Body of pancreas (tissue), 4 donors: ENCODE measurements around the gene C1QTNF1. TPM values are rescaled to one million over a fixed set of nuclear protein-coding genes. Genes with fewer than 3 reads are reported as not detected.
A peak's percentile ranks its signal among the peaks of the same experiment; 100 is the strongest.

Experiments
- ATAC-seq: fragments of 150-250 bp; one replicate; pipeline ENCODE4 v1.9.1; 2016
- DNase-seq, 4 donors: peaks; one replicate each; pipeline ENCODE4 v3.0.0-alpha.2; 2019
- H3K27ac ChIP-seq, 4 donors: fragments of 200-600 bp; sonication (generic); 1 replicate in 3 of 4; 2 replicates in 1 of 4; pipeline versions ENCODE4 v1.5.1 to v1.6.1; 2016 to 2019; ENCODE audit warnings: mild to moderate bottlenecking in 1 of 4, mixed read lengths in 1 of 4, moderate library complexity in 1 of 4
- H3K27me3 ChIP-seq, 2 donors: fragments of 200-600 bp; sonication (generic); one replicate each; pipeline ENCODE4 v1.6.0; 2016; ENCODE audit warnings: mild to moderate bottlenecking in 1 of 2
- H3K36me3 ChIP-seq, 2 donors: fragments of 200-600 bp; sonication (generic); replicated peaks in 1 of 2; 2 replicates each; pipeline ENCODE4 v1.5.1; 2016; ENCODE audit warnings: low read depth in 2 of 2; ENCODE audit not compliant: insufficient read depth in 1 of 2
- H3K4me1 ChIP-seq: fragments of 200-600 bp; sonication (generic); one replicate; pipeline ENCODE4 v1.6.0; 2016
- H3K4me3 ChIP-seq, 2 donors: fragments of 200-600 bp; sonication (generic); 1 replicate in 1 of 2; 2 replicates in 1 of 2; pipeline ENCODE4 v1.5.1; 2016 to 2019
- H3K9me3 ChIP-seq, 3 donors: fragments of 200-600 bp; sonication (generic); 1 replicate in 2 of 3; 2 replicates in 1 of 3; pipeline ENCODE4 v1.5.1; 2016
- CTCF ChIP-seq, 7 experiments: fragments of 450-650 bp in 4 of 7; fragments of 200-600 bp in 3 of 7; sonication (generic) in 3 of 7; IDR thresholded peaks; one replicate each; pipeline ENCODE4 v1.5.1; 2016 to 2019; ENCODE audit warnings: antibody characterized with exemption in 7 of 7
- POLR2A ChIP-seq, 3 donors: fragments of 450-650 bp; IDR thresholded peaks; one replicate each; pipeline ENCODE4 v1.6.1; 2016; ENCODE audit warnings: antibody characterized with exemption in 3 of 3, mild to moderate bottlenecking in 2 of 3
- WGBS, 2 donors: methylation state at CpG; one replicate each; pipeline ENCODE4 v1.1.5; 2017; 5-methylcytosine and 5-hydroxymethylcytosine counted together
- intact Hi-C: fragments of 100-400 bp; cut with DNase I; formaldehyde crosslinking; loops from one replicate; pipeline ENCODE4 v1.15.1; 2023
- total RNA-seq, 2 donors: library from RNA; depleted of rRNA; stranded (reverse); fragments of >200 nt; gene quantifications; one replicate each; pipeline ENCODE4 v1.1.0, GENCODE V29; 2016

The C1QTNF1 gene
- total RNA-seq, 2 donors from 2014 or later = 8.3 to 50.1 TPM

DNA sequence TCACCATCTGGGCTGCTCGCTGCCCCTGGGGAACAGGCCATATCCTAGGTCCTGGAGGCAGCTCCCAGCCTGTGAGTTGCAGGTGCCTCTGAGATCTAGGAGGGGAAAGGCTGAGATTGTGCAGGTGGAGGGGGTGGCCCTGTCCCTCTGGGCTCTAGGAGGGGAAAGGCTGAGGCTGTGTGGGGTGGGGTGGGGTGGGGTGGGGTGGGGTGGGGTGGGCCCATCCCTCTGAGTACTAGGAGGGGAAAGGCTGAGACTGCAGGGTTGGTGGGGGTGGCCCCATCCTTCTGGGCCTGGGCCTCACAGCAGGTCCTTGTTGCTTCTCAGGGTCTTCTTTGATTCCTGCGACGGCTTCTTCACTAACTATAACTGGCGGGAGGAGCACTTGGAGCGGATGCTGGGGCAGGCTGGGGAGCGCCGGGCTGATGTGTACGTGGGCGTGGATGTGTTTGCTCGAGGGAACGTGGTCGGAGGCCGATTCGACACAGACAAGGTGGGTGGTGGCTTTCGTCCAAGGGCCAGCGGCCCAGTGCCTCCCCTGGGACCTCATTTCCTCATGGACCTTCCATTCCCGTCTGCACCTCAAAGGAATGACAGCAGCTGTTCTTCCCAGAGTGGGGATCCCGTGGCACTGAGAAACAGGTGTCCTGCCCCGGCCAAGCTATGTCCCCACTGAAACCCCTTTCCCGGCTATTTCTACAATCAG lies 57.8 kb downstream of the C1QTNF1 start:
- H3K9me3 ChIP-seq = no peaks in the 10 kb centered on the region
- 71 to 85% methylated on average over 14 to 20 of the region's 20 CpGs for WGBS, 2 donors
- intact Hi-C loops = no loop called here
- no peaks in the 10 kb centered on the region for H3K27me3 ChIP-seq
- TF ChIP-seq POLR2A (IDR thresholded peaks at IDR 0.05) (no peak), CTCF (IDR thresholded peaks at IDR 0.05) (no peak)
- no peaks in the 10 kb centered on the region for H3K4me1 ChIP-seq
- H3K4me3 ChIP-seq = no peak overlapping the region
- H3K36me3 ChIP-seq = peaks cover 0 to 18% of the 10 kb centered on the region in 2 donors
- DNase-seq = no peak
- ATAC-seq = no peak
- H3K27ac ChIP-seq = no peak overlapping the region

- no peaks in the 10 kb centered on the region for H3K4me1 ChIP-seq
- no peak overlapping the region for H3K4me3 ChIP-seq
- intact Hi-C loops = no loop called here
- ATAC-seq (peak; percentile 40), DNase-seq (peak; percentile 31 to 51 (median 42))
- TF ChIP-seq POLR2A (IDR thresholded peaks at IDR 0.05) (no peak), CTCF (IDR thresholded peaks at IDR 0.05) (peak; percentile 52 to 69 (median 63))
- WGBS, 2 donors = 52 to 64% methylated on average over 14 to 41 of the region's 41 CpGs
- H3K27me3 ChIP-seq = no peaks in the 10 kb centered on the region
- H3K9me3 ChIP-seq = no peaks in the 10 kb centered on the region
- H3K27ac ChIP-seq = no peak overlapping the region
- H3K36me3 ChIP-seq = peaks cover 0 to 18% of the 10 kb centered on the region in 2 donors
Observed at GRCh38 chr17:79082311-79083190, 58.6 kb downstream of the C1QTNF1 start.

DNA sequence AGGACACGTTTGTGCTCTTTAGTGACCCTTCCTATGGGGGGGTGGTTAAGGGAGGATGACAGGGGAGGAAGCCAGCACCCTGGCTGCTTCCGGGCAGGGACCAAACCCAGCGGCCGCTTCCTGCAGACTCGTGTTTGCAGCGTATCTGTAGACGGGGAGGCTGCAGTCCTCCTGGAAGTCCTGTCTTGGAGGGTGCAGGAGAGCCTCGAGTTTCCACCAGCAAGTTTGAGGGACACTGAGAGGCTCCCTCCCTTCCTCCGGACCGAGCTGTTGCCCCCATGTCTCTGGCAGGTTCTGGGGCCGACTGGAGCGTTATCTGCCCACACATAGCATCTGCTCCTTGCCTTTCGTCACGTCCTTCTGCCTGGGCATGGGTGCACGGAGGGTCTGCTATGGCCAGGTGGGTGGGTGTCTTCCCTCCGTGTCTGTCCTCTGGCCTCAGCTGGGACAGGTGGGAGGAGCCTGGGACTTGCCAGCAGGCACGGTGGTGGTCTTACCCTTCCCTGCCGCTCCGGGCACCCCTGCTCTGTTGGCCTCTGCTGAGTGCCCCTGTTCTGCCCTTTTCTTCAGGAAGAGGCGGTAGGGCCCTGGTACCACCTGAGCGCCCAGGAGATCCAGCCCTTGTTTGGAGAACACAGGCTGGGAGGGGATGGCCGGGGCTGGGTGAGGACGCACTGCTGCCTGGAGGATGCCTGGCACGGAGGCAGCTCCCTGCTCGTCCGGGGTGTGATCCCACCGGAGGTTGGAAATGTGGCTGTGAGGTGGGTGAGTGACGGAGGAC lies 59.4 kb downstream of the C1QTNF1 start:
- Histone ChIP-seq H3K27me3 (no peaks in the 10 kb centered on the region), H3K36me3 (peaks cover 0 to 18% of the 10 kb centered on the region in 2 donors), H3K27ac (no peak overlapping the region), H3K4me1 (no peaks in the 10 kb centered on the region), H3K4me3 (no peak overlapping the region), H3K9me3 (no peaks in the 10 kb centered on the region)
- intact Hi-C loops = no loop called here
- no peak for ATAC-seq
- 84 to 86% methylated on average over 14 to 26 of the region's 28 CpGs for WGBS, 2 donors
- no peak for DNase-seq
- TF ChIP-seq POLR2A (IDR thresholded peaks at IDR 0.05) (no peak), CTCF (IDR thresholded peaks at IDR 0.05) (no peak)

DNA sequence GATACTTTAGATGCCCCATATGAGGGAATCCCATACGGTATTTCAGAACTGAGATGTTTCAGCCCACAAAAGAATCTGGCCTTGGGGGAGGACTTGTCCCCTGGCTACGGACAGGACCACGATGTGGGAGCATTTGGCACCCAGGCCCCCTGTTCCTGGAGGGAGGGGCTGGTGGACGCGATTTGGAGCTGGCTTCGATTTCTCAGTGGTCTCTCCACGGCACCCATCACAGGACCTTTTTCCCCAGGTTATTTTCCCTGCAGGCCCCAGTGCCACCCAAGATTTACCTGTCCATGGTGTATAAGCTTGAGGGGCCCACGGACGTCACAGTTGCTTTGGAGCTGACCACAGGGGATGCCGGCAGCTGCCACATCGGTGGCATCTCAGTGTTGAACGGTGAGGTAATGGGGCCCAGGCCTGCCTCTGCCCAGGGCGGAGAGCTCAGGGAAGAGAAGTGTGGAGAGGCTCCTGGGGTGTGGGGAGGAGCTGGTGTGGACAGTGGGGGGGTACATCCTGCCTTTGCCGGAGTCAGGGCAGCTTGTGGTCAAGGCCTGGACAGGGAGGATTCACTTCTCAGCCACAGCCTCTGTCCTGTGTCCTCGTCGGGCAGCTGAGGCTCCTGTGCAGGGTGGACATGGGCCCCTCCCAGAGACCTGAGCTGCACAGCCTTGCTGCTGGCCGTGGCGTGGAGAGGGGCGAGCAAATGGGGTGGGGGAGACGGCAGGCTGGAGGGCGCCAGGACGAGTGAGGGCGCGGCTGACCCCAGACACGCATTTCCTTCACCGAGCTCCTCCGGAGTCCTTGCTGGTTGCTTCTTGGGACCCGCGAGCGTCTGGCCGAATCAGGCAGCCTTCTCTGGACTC lies 60.6 kb downstream of the C1QTNF1 start:
- no peak overlapping the region for H3K27ac ChIP-seq
- no peaks in the 10 kb centered on the region for H3K9me3 ChIP-seq
- H3K27me3 ChIP-seq = no peaks in the 10 kb centered on the region
- TF ChIP-seq POLR2A (IDR thresholded peaks at IDR 0.05) (no peak), CTCF (IDR thresholded peaks at IDR 0.05) (no peak)
- H3K36me3 ChIP-seq = peaks cover 0 to 13% of the 10 kb centered on the region in 2 donors
- intact Hi-C loops = loop anchor here (5.0 kb wide), 1 partner anchor 308 kb away; no protein-coding TSS in a partner anchor
- WGBS, 2 donors = 92 to 94% methylated on average over 30 to 31 of the region's 31 CpGs
- ATAC-seq (no peak), DNase-seq (no peak)
- no peak overlapping the region for H3K4me3 ChIP-seq
- no peaks in the 10 kb centered on the region for H3K4me1 ChIP-seq
